Stimulated activated CD8-positive, alpha-beta memory T cell treated with anti-CD3 and anti-CD28 coated beads, Interleukin-7, amount 100 ng/mL, for 24 hours (primary cell): ENCODE results near the gene SLC2A13.
"Not testable (repeated sequence)": the region's sequence is repeated elsewhere in the genome, so short reads cannot be mapped to it uniquely, and the experiment has no call there.

Experiments
- DNase-seq: peaks from one replicate; pipeline ENCODE4 v3.0.0-alpha.2; 2020; ENCODE audit warnings: low read depth

Gene SLC2A13

DNA sequence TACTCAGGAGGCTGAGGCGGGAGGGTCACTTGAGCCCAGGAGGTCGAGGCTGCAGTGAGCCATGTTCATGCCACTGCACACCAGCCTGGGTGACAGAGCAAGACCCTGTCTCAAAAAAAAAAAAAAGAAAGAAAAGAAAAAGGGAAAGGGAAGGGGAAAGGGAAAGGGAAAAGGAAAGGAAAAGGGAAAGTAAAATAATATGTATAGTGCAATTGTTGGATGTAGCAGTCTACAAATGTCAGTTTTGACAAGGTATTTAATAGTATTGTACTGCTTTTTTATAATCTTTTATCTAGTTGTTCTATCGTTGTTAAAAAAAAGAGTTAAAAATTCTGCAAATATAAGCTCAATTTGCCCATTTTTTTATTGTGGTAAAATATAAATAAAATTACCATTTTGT, 67.3 kb downstream of the SLC2A13 start:
- DNase-seq = no peak

DNA sequence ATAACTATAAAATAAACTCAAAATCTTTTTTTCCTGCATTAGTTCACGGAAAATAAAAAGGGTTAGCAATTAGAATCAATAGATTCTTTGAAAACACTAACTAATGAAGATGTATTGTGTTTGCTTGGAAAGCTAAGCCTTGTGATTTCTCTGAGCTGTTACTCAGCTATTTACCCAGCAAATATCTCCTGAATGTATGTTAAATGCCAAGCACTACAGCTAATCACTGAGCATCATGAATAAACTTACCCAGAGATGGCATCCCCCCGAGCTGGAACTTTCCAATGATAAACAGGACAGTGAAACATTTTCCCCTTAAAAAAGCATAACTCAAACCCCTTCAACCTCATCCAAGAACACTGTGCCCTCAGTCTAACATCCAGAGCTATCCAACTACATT, 71.2 kb downstream of the SLC2A13 start:
- no peak for DNase-seq

DNA sequence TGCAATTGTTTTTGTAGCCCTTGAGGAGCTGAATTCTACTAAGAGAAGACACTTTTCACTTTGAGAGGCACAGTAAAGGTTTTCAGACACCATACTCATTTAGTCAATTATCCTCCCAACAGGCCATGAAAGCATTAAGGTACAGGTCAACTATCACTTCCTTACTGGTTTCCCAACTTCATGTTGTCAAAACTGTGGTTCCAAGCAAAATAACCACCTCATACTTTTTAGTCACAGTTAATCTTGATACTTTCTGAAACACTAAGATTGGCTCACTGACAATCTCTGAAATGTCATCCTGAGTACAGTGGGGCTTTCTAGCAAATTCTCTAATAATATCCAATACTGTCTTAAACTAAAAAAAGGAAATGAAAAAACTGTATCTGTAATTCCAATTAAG, 71.7 kb downstream of the SLC2A13 start:
- no peak for DNase-seq

DNA sequence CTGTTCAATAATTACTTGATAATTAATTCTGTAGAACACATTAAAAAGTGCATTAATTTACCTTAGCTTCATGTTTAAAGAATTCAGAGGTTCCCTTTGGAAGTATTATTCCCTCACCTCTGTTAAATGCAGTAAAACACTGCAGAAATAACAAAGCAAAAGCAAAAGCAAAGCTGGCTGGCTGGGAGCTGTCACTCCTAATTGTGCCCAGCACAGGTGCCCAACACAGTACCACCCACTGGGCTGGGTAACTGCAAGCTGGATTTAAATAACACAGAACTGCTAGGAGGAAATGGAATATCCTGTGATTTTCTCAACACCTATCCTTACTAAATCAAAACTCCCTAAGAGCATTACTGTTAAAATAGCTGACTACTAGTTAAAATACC, 72.6 kb downstream of the SLC2A13 start:
- no peak for DNase-seq

DNA sequence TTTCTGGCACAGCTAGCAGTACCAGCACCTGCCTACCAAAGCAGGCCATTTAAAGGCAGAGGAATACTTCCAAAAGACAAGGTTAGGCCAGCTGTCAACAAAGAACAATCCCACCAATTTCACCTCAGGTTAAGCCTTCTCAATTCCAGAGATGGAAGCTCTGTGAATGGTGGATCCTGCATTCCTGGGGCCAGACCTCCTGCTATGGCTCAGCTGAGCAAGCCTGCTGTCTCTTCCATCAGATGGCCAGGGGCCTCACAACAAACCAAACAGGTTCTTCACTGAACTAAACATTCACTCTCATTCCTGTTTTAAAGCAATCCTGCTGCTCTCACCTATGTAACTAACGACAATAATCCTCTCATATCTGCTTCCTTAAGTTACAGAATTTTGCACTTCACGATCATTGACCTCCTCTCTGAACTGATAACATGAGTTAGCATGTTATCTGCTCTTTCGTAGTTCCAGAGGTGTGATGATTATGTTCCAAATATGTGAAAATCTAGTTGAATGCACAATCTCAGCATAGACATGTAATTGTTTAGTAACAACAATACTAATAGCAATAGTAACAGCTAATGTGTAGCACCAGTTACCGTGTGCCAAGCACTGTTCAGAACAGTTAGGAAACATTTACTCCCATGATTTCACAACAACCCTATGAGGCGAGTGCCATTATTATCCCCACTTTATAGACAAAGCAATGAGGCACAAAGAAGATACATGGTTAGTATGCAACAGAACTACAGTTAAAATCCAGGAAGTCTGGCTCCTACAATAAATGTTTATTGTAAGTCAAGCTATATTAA, 73.2 kb downstream of the SLC2A13 start:
- no peak for DNase-seq

DNA sequence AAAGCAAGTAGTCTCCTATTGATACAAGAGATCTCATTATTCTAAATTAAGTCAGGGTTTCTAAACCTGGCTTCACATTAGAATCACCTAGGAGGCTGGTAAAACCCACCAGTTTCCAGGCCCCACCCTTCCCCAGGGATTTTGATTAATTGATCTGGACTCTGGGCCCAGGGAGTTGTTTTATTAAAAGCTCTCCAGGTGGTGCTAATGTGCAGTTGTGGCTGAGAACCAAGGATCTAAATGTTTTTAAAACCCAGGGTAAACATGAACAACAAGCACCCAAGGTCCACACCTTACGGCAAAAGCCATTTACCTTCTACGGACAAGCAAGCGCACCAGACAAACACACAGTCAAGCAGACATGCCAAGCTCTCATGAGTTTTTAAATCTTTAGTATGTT, 73.9 kb downstream of the SLC2A13 start:
- no peak for DNase-seq

DNA sequence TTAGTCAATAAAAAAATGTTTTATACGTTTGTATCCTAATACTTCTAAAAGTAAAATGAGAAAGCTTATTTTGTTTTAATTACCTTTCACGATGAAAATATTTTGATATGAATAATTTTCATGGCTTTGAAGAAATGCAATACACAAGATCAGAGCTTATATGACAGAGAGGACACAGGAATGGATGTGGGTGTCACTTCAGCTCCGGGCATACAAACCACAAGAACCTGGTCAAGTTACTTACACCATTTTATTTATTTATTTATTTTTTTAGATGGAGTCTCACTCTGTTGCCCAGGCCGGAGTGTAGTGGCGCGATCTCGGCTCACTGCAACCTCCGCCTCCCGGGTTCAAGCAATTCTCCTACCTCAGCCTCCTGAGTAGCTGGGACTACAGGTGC, 74.9 kb downstream of the SLC2A13 start:
- DNase-seq = not testable (repeated sequence)

DNA sequence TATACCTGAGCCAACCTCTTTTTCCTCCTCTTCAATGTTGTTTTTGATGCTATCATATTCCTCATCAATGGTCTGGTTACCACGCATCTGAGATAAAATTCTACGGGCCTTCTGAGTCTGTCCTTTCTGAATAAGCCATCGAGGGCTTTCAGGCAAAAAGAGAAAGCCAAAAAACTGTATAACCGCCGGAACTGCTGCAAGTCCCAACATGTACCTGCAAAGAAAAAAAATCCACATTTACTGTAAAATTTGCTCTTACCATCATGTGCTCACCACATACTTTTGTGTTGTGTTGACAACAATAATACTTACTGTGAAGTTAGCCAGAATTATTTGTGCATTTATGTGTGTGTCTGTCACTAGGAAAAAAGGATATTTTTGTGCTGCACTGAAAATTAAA, 77.6 kb downstream of the SLC2A13 start:
- no peak for DNase-seq

DNA sequence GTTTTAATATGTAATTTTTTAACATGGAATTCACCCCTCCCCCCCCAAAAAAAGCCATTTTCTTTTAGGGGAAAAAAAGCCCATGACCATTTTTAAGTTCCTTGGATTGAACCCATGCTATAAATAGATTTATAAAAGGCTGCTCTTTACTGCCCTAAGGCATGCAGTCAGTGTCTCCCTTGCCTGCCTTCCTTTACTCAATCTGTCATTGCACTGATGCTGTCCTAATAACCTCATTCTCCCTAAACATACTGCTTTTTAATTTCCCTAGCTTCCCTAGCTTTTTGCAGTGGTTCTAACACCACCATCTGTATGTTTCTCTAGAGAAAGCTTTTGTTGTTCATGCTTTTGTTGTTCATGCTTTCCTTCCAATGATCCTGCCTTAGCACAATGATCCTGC, 83.0 kb downstream of the SLC2A13 start:
- DNase-seq = no peak

DNA sequence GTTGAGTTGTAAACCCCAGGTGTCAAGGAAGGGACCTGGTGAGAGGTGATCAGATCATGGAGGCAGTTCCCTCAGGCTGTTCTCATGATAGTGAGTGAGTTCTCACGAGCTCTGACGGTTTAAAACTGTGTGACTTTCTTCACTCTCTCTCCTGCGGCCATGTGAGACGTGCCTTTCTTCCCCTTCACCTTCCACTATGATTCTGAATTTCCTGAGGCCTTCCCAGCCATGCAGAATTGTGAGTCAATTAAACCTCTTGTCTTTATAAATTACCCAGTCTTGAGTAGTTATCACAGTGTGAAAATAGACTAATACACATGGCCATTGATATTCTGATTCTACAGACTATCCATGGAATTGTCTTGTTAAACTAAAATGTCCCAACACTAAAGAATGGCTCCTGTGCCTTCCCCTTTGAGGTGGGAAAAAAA, 85.6 kb downstream of the SLC2A13 start:
- DNase-seq = no peak

DNA sequence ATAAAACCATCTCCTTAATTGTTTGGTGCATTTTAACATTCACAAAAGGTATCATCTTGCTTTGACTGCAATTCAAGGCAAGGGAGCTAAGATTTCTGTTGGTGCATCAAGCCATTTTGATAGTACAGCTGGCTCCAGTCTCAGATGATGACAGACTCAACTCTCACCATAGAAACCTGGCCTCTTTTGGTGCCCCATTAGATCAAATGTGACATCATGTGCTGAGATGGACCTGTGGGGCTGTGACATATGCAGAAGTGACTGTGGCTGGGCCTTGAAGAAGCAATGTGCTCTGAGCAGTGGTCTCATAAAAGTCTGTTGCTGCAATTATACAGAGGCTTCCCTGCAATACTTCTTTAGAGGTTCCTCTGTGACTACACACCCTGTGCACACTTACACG, 88.4 kb downstream of the SLC2A13 start:
- DNase-seq = no peak

DNA sequence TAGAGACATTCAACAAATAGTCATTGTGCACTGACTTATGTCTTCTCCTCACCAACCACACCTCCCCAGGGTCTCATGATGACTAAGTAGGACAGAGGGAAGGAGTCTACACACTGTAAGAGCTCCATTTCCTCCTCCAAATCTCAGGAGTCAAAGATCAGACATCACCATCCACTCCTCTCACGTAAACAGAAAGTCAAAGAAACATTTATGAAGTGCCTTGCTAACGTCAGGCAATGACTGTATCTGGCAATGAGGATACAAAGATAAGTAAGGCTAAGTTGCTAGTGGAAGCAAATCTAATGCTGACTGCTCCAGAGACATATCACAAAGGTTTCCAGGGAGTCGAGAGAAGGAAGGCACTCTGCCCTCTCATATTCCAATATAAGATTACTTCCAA, 88.9 kb downstream of the SLC2A13 start:
- no peak for DNase-seq

DNA sequence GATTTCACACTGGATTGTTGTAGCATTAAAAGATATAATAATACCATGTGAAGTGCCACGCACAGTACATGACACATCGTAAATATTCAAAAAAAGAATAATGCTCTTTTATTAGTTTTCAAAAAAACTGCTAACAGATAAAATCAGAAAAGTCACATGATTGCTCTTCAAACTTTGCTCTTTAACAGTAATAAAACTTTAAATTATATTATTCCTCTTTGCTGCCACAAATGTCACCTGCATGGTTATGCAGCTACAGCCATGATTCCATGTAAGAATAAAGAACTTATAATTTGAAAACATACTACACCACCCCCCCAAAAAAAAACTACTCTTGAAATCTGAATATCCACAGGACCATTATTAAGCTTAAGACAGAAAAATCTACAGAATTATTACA, 90.0 kb downstream of the SLC2A13 start:
- no peak for DNase-seq

DNA sequence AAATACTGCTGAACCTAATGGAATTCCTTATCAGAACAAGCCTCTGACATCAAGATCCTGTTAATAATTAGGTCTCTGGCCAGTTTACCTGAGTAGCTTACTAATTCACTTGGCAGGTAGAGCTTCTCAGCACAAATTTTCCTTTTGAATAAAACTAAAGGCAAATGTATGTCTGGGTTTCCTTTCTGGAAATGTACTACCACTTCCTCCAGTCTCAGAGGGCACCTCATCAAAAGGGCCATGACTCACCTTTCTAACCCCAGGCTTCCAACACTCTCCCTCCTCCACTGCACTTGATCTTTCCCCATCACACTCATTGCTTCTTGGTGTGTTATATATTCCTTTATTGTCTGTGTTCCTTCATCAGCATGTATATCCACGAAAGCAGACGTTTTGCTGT, 90.5 kb downstream of the SLC2A13 start:
- DNase-seq = no peak

DNA sequence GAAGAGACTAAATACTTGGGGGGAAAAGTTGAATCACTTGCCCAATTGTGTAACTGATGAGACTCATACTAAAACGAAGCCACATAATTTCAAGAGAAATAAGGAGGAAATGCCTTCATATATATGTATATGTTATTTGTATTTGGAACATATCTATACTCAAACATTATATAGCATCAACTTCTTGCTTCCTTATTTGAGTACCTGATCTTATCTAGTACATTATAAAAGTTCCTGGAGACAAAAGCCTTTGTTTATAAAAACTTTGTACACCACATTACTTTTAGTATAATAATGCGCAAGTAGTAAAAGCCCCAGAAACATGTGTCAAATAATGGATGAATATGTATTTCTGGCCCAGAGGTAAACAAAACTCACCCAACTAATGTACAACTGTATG, 92.0 kb downstream of the SLC2A13 start:
- no peak for DNase-seq

DNA sequence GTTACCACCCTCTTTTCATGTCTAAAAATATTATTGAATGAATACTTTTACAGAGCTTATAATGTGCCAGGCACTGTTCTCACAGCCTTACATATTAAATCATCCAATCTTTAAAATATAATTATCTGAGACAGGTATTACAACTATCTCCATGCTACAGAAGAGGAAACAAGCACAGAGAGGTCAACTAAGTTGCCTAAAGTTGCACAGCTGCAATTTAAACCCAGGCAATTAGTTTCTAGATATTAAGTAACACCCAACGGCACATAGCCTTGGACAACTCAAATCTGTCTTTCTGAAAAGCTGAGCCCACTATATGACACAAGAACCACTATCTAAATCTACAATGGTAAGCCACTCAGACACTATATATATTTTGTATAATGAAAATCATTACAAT, 92.6 kb downstream of the SLC2A13 start:
- no peak for DNase-seq

DNA sequence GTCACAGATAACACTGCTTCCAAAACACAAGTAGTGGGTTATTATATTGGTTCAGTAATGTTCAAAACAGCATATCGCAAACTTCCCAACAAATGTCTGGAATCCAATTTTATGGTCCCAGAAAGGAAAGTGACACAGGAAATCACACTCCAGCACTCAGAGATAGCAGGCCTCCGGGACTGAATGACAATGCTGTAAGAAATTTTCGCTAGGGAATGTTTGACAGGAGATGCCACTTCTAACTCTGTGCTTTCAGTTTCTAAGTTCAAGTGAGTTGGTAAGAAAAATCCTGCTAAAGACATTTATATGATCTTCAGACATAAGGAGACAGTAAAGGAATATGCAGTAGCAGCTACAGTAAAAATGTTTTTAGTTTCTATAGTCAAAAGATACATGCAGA, 93.2 kb downstream of the SLC2A13 start:
- DNase-seq = no peak

DNA sequence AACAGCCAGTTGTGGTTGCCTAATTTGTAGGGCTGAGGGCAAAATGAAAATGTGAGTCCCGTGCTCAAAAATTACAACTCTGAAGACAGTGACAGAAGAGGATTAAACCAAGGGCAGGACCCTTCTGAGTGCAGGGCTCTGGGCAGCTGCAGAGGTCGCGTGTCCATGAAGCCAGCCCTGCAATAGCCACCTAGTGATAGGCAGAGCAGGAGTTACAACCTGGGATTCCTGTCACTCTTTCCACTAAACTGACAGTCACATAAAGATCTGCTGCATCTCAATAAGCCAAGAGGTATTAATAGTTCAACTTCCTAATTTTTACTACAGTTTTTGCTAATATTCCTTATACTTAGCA, 94.1 kb downstream of the SLC2A13 start:
- no peak for DNase-seq

DNA sequence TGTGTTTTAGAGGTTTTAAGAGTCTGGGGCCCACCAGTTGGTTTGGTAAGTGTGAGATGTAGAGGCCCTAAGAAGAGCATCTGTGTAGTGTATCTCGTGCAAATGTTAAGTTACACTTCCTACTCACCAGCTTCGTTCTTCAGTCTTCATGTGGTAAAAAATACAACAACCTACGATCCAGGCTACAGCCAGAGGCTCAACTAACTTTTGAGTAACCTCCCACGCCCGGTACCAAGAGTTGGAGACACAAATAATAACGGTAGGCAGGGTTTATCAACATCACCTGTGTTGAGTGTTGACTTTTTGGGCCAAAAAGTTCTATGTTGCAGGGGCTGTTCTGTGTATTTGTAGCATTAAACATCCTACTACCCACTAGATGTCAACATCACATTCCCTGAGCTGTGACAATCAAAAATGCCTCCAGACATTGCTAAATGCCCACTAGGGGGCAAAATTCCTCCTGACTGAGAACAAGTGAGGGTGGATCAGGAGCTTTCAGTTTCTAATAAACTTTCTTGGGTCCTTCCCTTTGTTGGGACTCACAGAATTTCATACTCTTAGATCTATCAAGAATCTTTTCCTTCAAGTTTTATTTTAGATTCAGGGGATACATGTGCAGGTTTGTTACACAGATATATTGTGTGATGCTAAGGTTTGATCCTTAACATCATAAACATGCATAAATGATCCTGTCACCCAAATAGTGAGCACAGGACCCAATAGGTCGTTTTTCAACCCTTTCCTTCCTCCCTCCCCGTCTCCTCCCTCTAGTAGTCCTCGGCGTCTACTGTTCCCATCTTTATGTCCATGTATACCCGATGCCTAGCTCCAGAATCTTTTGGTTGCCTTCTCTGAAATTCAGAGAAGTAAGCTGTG, 94.7 kb downstream of the SLC2A13 start:
- no peak for DNase-seq

DNA sequence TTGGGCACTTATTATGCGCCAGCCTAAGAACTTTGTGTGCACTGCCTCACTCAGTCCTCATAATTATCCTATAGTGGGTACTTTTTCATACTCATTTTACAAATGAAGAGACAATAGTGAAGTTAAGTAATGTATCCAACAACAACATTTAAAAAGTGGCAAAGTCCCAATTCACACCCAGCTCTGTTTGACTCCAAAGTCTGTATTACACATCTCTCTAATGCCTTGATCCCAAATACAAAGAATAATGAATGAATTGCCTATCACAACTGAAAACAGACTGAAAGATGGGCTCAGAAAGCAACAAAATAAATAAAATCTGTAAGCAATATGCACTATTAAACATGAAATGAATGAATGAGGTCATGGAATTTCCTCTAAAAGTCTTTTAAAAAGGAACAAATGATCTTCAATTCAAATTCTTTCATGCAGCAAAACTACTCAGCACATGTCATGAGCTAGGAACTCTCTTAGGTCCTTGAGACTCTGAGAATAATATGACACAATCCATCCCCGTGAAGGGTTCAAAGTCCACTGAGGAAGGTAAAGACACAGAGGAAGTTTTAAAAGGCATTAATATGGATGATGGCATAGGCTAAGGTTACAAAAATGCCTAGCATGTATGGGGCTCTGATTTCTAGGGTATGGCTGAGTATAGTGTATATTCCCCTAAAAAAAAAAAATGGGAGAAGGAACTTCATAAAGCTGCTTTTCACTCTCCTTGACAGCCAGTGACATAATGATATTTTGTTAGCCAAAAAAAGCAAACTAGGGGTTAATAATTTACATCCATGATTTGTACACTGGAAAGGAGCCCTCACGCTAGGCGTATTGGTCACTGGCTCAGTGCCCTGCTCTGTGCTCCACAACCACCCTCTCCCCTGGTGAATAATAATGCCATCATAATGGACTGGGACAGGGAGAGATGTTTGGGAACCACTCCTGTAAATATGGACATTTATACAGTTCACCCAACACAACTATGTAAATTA, 103.4 kb downstream of the SLC2A13 start:
- DNase-seq = no peak

DNA sequence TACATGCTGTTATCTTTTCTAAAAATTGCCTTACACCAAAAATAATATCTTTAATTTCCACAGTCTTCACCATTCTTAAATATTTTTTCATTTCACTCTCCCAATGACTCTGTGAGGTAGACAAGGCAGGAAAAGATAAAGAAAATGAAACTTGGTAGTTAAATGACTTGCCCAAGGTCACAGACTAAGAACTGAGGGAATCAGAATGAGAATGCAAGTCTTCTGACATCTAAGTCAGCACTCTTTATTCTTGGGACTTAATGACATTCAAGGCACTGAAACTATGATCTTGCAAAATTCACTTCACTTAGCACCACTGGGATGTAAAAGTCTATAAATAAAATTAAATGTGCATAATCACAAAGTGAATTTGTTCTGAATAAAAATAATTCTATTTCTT, 104.5 kb downstream of the SLC2A13 start:
- no peak for DNase-seq

DNA sequence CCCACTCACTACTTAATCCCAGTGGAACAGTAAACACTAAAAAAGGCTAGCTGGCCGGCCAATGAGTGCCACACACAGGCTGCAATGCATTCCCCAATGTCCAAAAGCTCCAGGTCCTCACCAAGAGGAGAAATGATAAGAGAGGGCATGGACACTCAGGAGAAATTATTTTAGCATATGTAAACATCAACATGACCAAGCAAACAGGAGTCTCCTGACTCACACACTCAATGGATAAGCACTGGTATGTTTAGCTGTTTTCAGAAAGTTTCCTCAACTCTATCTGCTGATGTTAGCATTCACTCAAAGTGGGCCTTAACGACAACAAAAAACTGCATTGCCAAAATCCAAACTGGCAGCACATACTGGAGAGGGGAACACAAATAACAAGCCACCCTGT, 105.0 kb downstream of the SLC2A13 start:
- DNase-seq = no peak
